ENCODE data around the gene WDR18. TPM values are rescaled to one million over a fixed set of nuclear protein-coding genes. Genes with fewer than 3 reads are reported as not detected.
A peak's percentile ranks its signal among the peaks of the same experiment; 100 is the strongest.

Gene WDR18
- total and polyA plus RNA-seq, 2 experiments from 2014 or later = 155 to 157 TPM

GRCh38 chr19:1025960-1026782, 42.0 kb downstream of the WDR18 start, which contains the start of gene CNN2:
Gene CNN2, plus strand, starts transcription at chr19:1026608. Its CDS starts 54 bp downstream, at chr19:1026662.
- Histone ChIP-seq H2AFZ (no peak within 1 kb of the TSS), H3K79me2 (replicated peaks; ENCODE audit: insufficient read depth) (peaks cover 38% of the 10 kb centered on the region), H3K4me3 (peak within 1 kb of the TSS; percentile 99), H3K27me3 (ENCODE audit: insufficient read depth) (no peaks in the 10 kb centered on the region), H3K4me1 (ENCODE audit: insufficient read depth) (peaks cover 8% of the 10 kb centered on the region), H3K9me2 (ENCODE audit: insufficient read depth) (no peaks in the 10 kb centered on the region), H4K20me1 (replicated peaks; ENCODE audit: insufficient read depth) (peaks cover 9% of the 10 kb centered on the region), H3K27ac (ENCODE audit: low read depth) (peak within 1 kb of the TSS; percentile 98), H3K36me3 (ENCODE audit: insufficient read depth) (0 out of 2 replicates have a peak, but pooled peaks cover 4% of the 10 kb centered on the region), H3F3A (replicated peaks; ENCODE audit: low read depth) (peaks cover 19% of the 10 kb centered on the region; the same call in 1 of the 2 replicates), H3K4me2 (peak within 1 kb of the TSS; percentile 99)
- Mint-ChIP-seq H3K27me3 (ENCODE audit: insufficient read depth, low read depth, poor library complexity) (peaks cover 30% of the 10 kb centered on the region), H3K27ac (peak within 1 kb of the TSS; percentile 98), H3K4me3 (peak within 1 kb of the TSS; percentile 95), H3K36me3 (ENCODE audit: low read depth) (peaks cover 20% of the 10 kb centered on the region), H3K4me1 (peaks cover 14% of the 10 kb centered on the region), H3K9me3 (peaks cover 2% of the 10 kb centered on the region; the same call in 2 of the 3 replicates)
- no peak for TF ChIP-seq EZH2 (IDR thresholded peaks at IDR 0.05; ENCODE audit: low read depth, unreplicated experiment)
- TF ChIP-seq REST (IDR thresholded peaks at IDR 0.05; ENCODE audit: unreplicated experiment) = no peak
- no peak for TF ChIP-seq JUNB (IDR thresholded peaks at IDR 0.05; ENCODE audit: unreplicated experiment)
- TF ChIP-seq, protein P1, sequence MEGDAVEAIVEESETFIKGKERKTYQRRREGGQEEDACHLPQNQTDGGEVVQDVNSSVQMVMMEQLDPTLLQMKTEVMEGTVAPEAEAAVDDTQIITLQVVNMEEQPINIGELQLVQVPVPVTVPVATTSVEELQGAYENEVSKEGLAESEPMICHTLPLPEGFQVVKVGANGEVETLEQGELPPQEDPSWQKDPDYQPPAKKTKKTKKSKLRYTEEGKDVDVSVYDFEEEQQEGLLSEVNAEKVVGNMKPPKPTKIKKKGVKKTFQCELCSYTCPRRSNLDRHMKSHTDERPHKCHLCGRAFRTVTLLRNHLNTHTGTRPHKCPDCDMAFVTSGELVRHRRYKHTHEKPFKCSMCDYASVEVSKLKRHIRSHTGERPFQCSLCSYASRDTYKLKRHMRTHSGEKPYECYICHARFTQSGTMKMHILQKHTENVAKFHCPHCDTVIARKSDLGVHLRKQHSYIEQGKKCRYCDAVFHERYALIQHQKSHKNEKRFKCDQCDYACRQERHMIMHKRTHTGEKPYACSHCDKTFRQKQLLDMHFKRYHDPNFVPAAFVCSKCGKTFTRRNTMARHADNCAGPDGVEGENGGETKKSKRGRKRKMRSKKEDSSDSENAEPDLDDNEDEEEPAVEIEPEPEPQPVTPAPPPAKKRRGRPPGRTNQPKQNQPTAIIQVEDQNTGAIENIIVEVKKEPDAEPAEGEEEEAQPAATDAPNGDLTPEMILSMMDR (conservative IDR thresholded peaks at IDR 0.05; ENCODE audit: low read depth in 2 of 2) = no peak
- TF ChIP-seq, protein P2, sequence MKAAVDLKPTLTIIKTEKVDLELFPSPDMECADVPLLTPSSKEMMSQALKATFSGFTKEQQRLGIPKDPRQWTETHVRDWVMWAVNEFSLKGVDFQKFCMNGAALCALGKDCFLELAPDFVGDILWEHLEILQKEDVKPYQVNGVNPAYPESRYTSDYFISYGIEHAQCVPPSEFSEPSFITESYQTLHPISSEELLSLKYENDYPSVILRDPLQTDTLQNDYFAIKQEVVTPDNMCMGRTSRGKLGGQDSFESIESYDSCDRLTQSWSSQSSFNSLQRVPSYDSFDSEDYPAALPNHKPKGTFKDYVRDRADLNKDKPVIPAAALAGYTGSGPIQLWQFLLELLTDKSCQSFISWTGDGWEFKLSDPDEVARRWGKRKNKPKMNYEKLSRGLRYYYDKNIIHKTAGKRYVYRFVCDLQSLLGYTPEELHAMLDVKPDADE (IDR thresholded peaks at IDR 0.05) = no peak
- TF ChIP-seq ZNF331 (CRISPR knock-in tag; IDR thresholded peaks at IDR 0.05; ENCODE audit: low read depth) = no peak
- no peak for TF ChIP-seq ZNF114 (CRISPR knock-in tag; IDR thresholded peaks at IDR 0.05)
- no peak for TF ChIP-seq NANOG (IDR thresholded peaks at IDR 0.05; ENCODE audit: borderline replicate concordance)
- TF ChIP-seq, protein P3, sequence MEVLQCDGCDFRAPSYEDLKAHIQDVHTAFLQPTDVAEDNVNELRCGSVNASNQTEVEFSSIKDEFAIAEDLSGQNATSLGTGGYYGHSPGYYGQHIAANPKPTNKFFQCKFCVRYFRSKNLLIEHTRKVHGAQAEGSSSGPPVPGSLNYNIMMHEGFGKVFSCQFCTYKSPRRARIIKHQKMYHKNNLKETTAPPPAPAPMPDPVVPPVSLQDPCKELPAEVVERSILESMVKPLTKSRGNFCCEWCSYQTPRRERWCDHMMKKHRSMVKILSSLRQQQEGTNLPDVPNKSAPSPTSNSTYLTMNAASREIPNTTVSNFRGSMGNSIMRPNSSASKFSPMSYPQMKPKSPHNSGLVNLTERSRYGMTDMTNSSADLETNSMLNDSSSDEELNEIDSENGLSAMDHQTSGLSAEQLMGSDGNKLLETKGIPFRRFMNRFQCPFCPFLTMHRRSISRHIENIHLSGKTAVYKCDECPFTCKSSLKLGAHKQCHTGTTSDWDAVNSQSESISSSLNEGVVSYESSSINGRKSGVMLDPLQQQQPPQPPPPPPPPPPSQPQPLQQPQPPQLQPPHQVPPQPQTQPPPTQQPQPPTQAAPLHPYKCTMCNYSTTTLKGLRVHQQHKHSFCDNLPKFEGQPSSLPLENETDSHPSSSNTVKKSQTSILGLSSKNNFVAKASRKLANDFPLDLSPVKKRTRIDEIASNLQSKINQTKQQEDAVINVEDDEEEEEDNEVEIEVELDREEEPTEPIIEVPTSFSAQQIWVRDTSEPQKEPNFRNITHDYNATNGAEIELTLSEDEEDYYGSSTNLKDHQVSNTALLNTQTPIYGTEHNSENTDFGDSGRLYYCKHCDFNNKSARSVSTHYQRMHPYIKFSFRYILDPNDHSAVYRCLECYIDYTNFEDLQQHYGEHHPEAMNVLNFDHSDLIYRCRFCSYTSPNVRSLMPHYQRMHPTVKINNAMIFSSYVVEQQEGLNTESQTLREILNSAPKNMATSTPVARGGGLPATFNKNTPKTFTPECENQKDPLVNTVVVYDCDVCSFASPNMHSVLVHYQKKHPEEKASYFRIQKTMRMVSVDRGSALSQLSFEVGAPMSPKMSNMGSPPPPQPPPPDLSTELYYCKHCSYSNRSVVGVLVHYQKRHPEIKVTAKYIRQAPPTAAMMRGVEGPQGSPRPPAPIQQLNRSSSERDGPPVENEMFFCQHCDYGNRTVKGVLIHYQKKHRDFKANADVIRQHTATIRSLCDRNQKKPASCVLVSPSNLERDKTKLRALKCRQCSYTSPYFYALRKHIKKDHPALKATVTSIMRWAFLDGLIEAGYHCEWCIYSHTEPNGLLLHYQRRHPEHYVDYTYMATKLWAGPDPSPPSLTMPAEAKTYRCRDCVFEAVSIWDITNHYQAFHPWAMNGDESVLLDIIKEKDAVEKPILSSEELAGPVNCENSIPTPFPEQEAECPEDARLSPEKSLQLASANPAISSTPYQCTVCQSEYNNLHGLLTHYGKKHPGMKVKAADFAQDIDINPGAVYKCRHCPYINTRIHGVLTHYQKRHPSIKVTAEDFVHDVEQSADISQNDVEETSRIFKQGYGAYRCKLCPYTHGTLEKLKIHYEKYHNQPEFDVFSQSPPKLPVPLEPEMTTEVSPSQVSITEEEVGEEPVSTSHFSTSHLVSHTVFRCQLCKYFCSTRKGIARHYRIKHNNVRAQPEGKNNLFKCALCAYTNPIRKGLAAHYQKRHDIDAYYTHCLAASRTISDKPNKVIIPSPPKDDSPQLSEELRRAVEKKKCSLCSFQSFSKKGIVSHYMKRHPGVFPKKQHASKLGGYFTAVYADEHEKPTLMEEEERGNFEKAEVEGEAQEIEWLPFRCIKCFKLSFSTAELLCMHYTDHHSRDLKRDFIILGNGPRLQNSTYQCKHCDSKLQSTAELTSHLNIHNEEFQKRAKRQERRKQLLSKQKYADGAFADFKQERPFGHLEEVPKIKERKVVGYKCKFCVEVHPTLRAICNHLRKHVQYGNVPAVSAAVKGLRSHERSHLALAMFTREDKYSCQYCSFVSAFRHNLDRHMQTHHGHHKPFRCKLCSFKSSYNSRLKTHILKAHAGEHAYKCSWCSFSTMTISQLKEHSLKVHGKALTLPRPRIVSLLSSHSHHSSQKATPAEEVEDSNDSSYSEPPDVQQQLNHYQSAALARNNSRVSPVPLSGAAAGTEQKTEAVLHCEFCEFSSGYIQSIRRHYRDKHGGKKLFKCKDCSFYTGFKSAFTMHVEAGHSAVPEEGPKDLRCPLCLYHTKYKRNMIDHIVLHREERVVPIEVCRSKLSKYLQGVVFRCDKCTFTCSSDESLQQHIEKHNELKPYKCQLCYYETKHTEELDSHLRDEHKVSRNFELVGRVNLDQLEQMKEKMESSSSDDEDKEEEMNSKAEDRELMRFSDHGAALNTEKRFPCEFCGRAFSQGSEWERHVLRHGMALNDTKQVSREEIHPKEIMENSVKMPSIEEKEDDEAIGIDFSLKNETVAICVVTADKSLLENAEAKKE (CRISPR knock-in tag; IDR thresholded peaks at IDR 0.05) = 0 out of 2 replicates have a peak, but pooled peaks have one; percentile 31
- TF ChIP-seq CREB1 (CRISPR knock-in tag; IDR thresholded peaks at IDR 0.05; ENCODE audit: low read depth) = peak; percentile 36; the same call in 1 of the 2 replicates
- TF ChIP-seq POLR2AphosphoS5 (IDR thresholded peaks at IDR 0.05; ENCODE audit: low read depth) = peak; percentile 76
- TF ChIP-seq EZH2phosphoT487 (IDR thresholded peaks at IDR 0.05; ENCODE audit: unreplicated experiment) = no peak
- TF ChIP-seq STAT1 (IDR thresholded peaks at IDR 0.05; ENCODE audit: unreplicated experiment) = no peak
- peak; percentile 75 for ATAC-seq
- DNase-seq (ENCODE audit: low spot score) = peak; percentile 93
